ENCODE results near the gene SYNGR4.

- TF ChIP-seq EZH2 (IDR thresholded peaks at IDR 0.05) (no peak), POLR2AphosphoS5 (IDR thresholded peaks at IDR 0.05; ENCODE audit: borderline replicate concordance, low read depth, low read length) (no peak), FOXP2 (optimal IDR thresholded peaks at IDR 0.05; ENCODE audit: control extremely low read depth, extremely low read length, insufficient read depth) (no peak)
Measured at GRCh38 chr19:48338802-48339503, 25.2 kb upstream of the SYNGR4 start.

Measured in SK-N-MC (cell line).